Liver (tissue), 9 donors: ENCODE measurements around the gene TTC28. TPM values are rescaled to one million over a fixed set of nuclear protein-coding genes. Genes with fewer than 3 reads are reported as not detected.
"Not testable (repeated sequence)": the region's sequence is repeated elsewhere in the genome, so short reads cannot be mapped to it uniquely, and the experiment has no call there.

Source experiments
- DNase-seq: peaks from one replicate; pipeline ENCODE4 v3.0.0-alpha.2; 2017; ENCODE audit warnings: low spot score
- H3K27ac ChIP-seq, 2 donors: one replicate each; pipeline ENCODE4 v1.7.0; 2013; ENCODE audit warnings: inconsistent platforms in 2 of 2, low read length in 2 of 2, control low read depth in 1 of 2, low read depth in 1 of 2, mild to moderate bottlenecking in 1 of 2
- H3K27me3 ChIP-seq, 4 donors: one replicate each; pipeline versions ENCODE4 v1.6.1 to v1.7.0; 2013; ENCODE audit warnings: low read length in 3 of 4, inconsistent platforms in 1 of 4, mild to moderate bottlenecking in 1 of 4, moderate library complexity in 1 of 4; ENCODE audit not compliant: control insufficient read depth in 4 of 4, insufficient read depth in 4 of 4
- H3K36me3 ChIP-seq, 4 donors: one replicate each; pipeline versions ENCODE4 v1.6.1 to v1.7.0; 2013; ENCODE audit warnings: low read length in 3 of 4, mild to moderate bottlenecking in 3 of 4, low read depth in 1 of 4, moderate library complexity in 1 of 4; ENCODE audit not compliant: control insufficient read depth in 4 of 4, insufficient read depth in 3 of 4
- H3K4me1 ChIP-seq, 4 donors: one replicate each; pipeline versions ENCODE4 v1.6.1 to v1.7.0; 2013; ENCODE audit warnings: low read length in 3 of 4, mild to moderate bottlenecking in 3 of 4, moderate library complexity in 1 of 4; ENCODE audit not compliant: control insufficient read depth in 4 of 4, insufficient read depth in 4 of 4
- H3K4me3 ChIP-seq, 3 donors: one replicate each; pipeline versions ENCODE4 v1.6.1 to v1.7.0; 2013; ENCODE audit warnings: low read length in 3 of 3, control low read depth in 1 of 3, low read depth in 1 of 3, mild to moderate bottlenecking in 1 of 3
- H3K9ac ChIP-seq, 2 donors: one replicate each; pipeline ENCODE4 v1.7.0; 2013; ENCODE audit warnings: low read length in 2 of 2, mild to moderate bottlenecking in 2 of 2, moderate library complexity in 2 of 2, control low read depth in 1 of 2, low read depth in 1 of 2
- H3K9me3 ChIP-seq, 4 donors: one replicate each; pipeline versions ENCODE4 v1.6.1 to v1.7.0; 2013; ENCODE audit warnings: low read length in 3 of 4; ENCODE audit not compliant: control insufficient read depth in 4 of 4
- EGR1 ChIP-seq, 2 donors: IDR thresholded peaks; 2 replicates each; pipeline ENCODE4 v1.6.1; 2016 to 2018; ENCODE audit warnings: antibody characterized with exemption in 2 of 2, low read depth in 2 of 2
- FOXA1 ChIP-seq: IDR thresholded peaks from 2 replicates; pipeline ENCODE4 v1.6.1; 2016; ENCODE audit warnings: antibody characterized with exemption
- FOXA2 ChIP-seq: IDR thresholded peaks from 2 replicates; pipeline ENCODE4 v1.6.1; 2016; ENCODE audit warnings: antibody characterized with exemption
- GABPA ChIP-seq, 2 donors: IDR thresholded peaks in 1 of 2; conservative IDR thresholded peaks in 1 of 2; 2 replicates each; pipeline ENCODE4 v1.6.1; 2016; ENCODE audit warnings: antibody characterized with exemption in 2 of 2, mild to moderate bottlenecking in 1 of 2, moderate library complexity in 1 of 2
- HNF4A ChIP-seq, 2 donors: conservative IDR thresholded peaks; 2 replicates each; pipeline ENCODE4 v1.6.1; 2016; ENCODE audit warnings: antibody characterized with exemption in 2 of 2, mild to moderate bottlenecking in 2 of 2
- HNF4G ChIP-seq: IDR thresholded peaks from 2 replicates; pipeline ENCODE4 v1.6.1; 2016; ENCODE audit warnings: antibody characterized with exemption
- NR2F2 ChIP-seq: IDR thresholded peaks from 2 replicates; pipeline ENCODE4 v1.6.1; 2016; ENCODE audit warnings: antibody characterized with exemption
- RXRA ChIP-seq, 2 donors: IDR thresholded peaks; 2 replicates each; pipeline ENCODE4 v1.6.1; 2017 to 2018; ENCODE audit warnings: antibody characterized with exemption in 2 of 2, mild to moderate bottlenecking in 1 of 2
- YY1 ChIP-seq: IDR thresholded peaks from 2 replicates; pipeline ENCODE4 v1.6.1; 2016; ENCODE audit warnings: antibody characterized with exemption, mild to moderate bottlenecking
- WGBS: extraction: QIAGEN DNeasy Blood & Tissue Kit; methylation state at CpG from one replicate; pipeline ENCODE4 v1.1.7; 2013; 5-methylcytosine and 5-hydroxymethylcytosine counted together
- polyA plus RNA-seq, 2 donors: library from polyadenylated mRNA; stranded (reverse) in 1 of 2; unstranded in 1 of 2; fragments of 200-250 nt in 1 of 2; fragments of >200 nt in 1 of 2; fragmentation: Nextera tagmentation in 1 of 2; extraction: Ambion mirVana in 1 of 2; gene quantifications; one replicate each; pipeline versions ENCODE4 v1.2.1 to v1.2.3, GENCODE V29; 2013 to 2015
- total RNA-seq, 2 donors: library from RNA; depleted of rRNA; stranded (reverse); fragments of >200 nt; gene quantifications; one replicate each; pipeline ENCODE4 v1.2.3, GENCODE V29; 2014
- TF ChIP-seq, protein P1 (sequence below): IDR thresholded peaks from 2 replicates; pipeline ENCODE4 v1.6.1; 2016; ENCODE audit warnings: antibody characterized with exemption
- TF ChIP-seq, protein P2 (sequence below): IDR thresholded peaks from 2 replicates; pipeline ENCODE4 v1.6.1; 2016; ENCODE audit warnings: antibody characterized with exemption
- donor health status: healthy.
- donor health status: healthy.
- donor health status: healthy.
- donor health status: healthy.
- donor health status: healthy.

TTC28 gene
- total and polyA plus RNA-seq, 4 donors, result 4.2 to 19.4 (median 5.9) TPM

DNA sequence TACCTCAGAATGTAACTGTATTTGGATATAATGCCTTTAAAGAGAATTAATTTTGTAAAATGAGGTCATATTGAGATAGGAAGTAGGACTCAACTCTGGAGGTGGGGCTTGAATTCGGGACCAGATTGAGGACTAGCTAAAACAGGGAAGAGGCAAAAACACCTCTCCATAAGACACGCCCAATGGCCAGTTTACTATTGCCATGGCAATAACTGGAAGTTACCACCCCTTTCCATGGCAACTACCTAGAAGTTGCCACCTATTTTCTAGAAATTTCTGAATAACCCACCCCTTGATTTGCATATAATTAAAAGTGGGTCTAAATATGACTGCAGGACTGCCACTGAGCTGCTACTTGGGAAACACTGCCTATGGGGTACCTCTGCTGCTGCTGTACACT lies 206.4 kb downstream of the TTC28 start:
- DNase-seq, result no peak
- Histone ChIP-seq H3K9ac (no peak overlapping the region), H3K9me3 (no peaks in the 10 kb centered on the region), H3K36me3 (no peaks in the 10 kb centered on the region), H3K27me3 (no peaks in the 10 kb centered on the region), H3K4me3 (no peak overlapping the region), H3K4me1 (no peaks in the 10 kb centered on the region), H3K27ac (no peak overlapping the region)
- TF ChIP-seq YY1 (no peak), NR2F2 (no peak), HNF4G (no peak)
- TF ChIP-seq, protein P1, sequence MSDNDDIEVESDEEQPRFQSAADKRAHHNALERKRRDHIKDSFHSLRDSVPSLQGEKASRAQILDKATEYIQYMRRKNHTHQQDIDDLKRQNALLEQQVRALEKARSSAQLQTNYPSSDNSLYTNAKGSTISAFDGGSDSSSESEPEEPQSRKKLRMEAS, result no peak
- WGBS, result 91% methylated on average over 2 of the region's 2 CpGs

DNA sequence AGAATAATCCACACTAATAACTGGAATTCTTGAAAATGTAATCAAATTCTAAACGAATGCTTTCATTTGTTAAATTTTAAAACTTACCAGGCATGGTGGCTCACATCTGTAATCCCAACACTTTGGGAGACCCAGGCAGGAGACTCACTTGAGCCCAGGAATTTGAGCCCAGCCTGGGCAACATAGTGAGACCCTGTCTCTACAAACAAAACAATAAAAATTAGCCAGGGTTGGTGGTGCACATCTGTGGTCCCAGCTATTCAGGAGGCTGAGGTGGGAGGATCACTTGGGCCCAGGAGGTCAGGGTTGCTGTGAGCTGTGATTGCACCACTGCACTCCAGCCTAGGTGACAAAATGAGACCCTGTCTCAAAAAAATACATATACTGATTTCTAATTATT lies 212.6 kb downstream of the TTC28 start:
- not testable (repeated sequence) for DNase-seq, H3K4me3 ChIP-seq, H3K9ac ChIP-seq, H3K27ac ChIP-seq, H3K36me3 ChIP-seq, H3K9me3 ChIP-seq, H3K4me1 ChIP-seq, H3K27me3 ChIP-seq
- WGBS, result 87% methylated on average over 1 of the region's 1 CpG

DNA sequence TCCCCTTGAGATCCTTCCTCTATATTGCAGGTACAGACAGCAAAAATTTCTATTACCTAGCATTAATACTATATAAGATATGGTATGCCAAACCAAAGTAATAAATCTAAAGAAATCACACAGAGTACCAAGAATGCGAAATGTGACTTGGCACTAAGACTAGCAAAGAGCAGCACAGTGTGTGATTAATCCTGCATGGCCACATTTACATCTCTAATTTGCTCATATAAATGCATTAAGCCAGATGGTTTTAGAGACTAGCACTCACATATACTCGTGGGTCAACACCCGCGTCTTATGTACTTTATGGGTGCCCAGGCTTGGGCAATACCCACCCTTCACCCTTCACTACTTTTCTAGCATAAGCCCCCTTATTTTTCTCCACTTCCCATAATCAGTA lies 213.2 kb downstream of the TTC28 start:
- Histone ChIP-seq H3K27ac (no peak overlapping the region), H3K4me3 (no peak overlapping the region), H3K9ac (no peak overlapping the region), H3K4me1 (no peaks in the 10 kb centered on the region), H3K36me3 (no peaks in the 10 kb centered on the region), H3K9me3 (no peaks in the 10 kb centered on the region), H3K27me3 (no peaks in the 10 kb centered on the region)
- TF ChIP-seq, protein P2, sequence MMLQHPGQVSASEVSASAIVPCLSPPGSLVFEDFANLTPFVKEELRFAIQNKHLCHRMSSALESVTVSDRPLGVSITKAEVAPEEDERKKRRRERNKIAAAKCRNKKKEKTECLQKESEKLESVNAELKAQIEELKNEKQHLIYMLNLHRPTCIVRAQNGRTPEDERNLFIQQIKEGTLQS, result no peak
- TF ChIP-seq FOXA1, result no peak
- 94% methylated on average over 4 of the region's 4 CpGs for WGBS
- DNase-seq, result no peak

DNA sequence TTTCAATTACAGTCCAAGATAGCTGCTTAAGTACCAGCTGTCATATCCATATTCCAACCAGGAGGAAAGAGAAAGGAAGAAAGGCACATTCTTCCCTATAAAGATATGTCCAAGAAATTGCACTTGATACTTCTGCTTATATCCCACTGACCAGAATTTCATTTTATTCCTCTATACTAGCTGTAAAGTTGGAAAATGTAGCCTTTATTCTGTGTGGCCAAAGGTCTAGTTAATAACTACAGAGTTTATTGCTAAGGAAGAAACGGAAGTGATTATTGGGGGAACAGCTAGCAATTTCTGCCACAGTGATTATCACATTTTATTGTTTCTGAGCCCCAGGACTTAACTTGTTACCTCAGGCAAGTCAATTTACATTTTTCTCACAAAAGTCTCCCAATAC lies 213.8 kb downstream of the TTC28 start:
- H3K36me3 ChIP-seq, result no peaks in the 10 kb centered on the region
- no peaks in the 10 kb centered on the region for H3K4me1 ChIP-seq
- no peak overlapping the region for H3K27ac ChIP-seq
- H3K27me3 ChIP-seq, result no peaks in the 10 kb centered on the region
- H3K4me3 ChIP-seq, result no peak overlapping the region
- 89% methylated on average over 1 of the region's 1 CpG for WGBS
- DNase-seq, result no peak
- TF ChIP-seq GABPA (IDR thresholded peaks at IDR 0.05 in 1 of 2, conservative IDR thresholded peaks at IDR 0.05 in 1 of 2) (no peak), HNF4A (conservative IDR thresholded peaks at IDR 0.05) (no peak), FOXA2 (no peak), HNF4G (no peak), EGR1 (IDR thresholded peaks at IDR 0.05; ENCODE audit: low read depth in 2 of 2) (no peak), RXRA (IDR thresholded peaks at IDR 0.05) (no peak)
- TF ChIP-seq, protein P1, result no peak
- H3K9me3 ChIP-seq, result no peaks in the 10 kb centered on the region
- no peak overlapping the region for H3K9ac ChIP-seq
